GM13977 (cell line): Measurements from ENCODE around the gene EPHA1.

Source experiments
- DNase-seq: peaks from one replicate; pipeline ENCODE4 v3.0.0; 2012; ENCODE audit warnings: low spot score
- in situ Hi-C: fragments of 300-500 bp; cut with MboI; formaldehyde crosslinking; loops from one replicate; pipeline ENCODE4 v1.12.0; 2022; ENCODE audit warnings: low sequenced_read_pairs, low pct_unique_long_range_greater_than_20kb, mixed read lengths, inconsistent platforms; ENCODE audit not compliant: unreplicated experiment
- TF ChIP-seq, protein P1 (sequence below): IDR thresholded peaks from 2 replicates; pipeline ENCODE4 v1.5.1; 2012; ENCODE audit warnings: mild to moderate bottlenecking, control low read depth; ENCODE audit not compliant: insufficient read depth; ENCODE audit errors: extremely low read depth, missing control alignments

The EPHA1 gene

DNA sequence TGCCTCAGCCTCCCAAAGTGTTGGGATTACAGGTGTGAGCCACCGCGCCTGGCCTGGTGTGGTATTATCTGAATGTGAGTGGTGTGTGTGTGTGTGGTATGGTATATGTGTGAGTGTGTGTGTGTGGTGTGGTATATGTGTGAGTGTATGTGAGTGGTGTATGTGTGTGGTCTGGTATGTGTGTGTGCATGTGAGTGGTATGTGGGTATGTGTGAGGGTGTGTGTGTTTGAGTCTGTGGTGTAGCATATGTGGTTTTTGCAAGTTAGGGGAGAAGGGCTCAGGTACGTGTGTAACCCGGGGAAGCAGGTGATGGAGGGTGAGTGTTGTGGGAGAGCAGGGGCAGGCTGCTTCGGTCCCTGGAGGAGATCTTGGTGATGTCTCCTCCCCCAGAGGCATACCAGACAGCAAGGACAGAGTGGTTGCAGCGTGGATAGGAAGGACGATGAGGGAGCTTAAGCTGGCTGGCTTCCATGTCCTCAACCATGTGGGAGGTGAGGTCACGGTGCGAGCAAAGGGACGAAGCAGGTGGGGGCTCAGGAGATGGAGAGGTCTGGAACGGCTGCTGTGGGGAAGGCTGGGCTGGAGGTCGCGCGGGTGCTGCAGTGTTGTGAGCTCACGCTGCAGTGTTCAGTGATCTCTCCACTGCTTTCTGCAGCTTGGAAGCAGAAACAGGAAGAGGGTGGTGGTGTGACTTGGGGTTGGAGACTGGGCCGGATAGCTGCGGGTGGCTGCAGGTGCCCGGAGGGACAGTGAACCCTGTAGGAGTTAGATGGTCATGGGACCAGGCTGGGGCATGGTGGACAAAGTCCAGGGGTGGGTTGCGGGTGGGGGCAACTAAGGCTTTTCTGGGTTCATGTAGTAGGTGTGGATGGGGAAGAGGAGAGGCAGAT is 22.5 kb downstream of the EPHA1 start:
- TF ChIP-seq, protein P1, sequence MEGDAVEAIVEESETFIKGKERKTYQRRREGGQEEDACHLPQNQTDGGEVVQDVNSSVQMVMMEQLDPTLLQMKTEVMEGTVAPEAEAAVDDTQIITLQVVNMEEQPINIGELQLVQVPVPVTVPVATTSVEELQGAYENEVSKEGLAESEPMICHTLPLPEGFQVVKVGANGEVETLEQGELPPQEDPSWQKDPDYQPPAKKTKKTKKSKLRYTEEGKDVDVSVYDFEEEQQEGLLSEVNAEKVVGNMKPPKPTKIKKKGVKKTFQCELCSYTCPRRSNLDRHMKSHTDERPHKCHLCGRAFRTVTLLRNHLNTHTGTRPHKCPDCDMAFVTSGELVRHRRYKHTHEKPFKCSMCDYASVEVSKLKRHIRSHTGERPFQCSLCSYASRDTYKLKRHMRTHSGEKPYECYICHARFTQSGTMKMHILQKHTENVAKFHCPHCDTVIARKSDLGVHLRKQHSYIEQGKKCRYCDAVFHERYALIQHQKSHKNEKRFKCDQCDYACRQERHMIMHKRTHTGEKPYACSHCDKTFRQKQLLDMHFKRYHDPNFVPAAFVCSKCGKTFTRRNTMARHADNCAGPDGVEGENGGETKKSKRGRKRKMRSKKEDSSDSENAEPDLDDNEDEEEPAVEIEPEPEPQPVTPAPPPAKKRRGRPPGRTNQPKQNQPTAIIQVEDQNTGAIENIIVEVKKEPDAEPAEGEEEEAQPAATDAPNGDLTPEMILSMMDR, result no peak
- in situ Hi-C loops, result no loop called here
- DNase-seq, result no peak

DNA sequence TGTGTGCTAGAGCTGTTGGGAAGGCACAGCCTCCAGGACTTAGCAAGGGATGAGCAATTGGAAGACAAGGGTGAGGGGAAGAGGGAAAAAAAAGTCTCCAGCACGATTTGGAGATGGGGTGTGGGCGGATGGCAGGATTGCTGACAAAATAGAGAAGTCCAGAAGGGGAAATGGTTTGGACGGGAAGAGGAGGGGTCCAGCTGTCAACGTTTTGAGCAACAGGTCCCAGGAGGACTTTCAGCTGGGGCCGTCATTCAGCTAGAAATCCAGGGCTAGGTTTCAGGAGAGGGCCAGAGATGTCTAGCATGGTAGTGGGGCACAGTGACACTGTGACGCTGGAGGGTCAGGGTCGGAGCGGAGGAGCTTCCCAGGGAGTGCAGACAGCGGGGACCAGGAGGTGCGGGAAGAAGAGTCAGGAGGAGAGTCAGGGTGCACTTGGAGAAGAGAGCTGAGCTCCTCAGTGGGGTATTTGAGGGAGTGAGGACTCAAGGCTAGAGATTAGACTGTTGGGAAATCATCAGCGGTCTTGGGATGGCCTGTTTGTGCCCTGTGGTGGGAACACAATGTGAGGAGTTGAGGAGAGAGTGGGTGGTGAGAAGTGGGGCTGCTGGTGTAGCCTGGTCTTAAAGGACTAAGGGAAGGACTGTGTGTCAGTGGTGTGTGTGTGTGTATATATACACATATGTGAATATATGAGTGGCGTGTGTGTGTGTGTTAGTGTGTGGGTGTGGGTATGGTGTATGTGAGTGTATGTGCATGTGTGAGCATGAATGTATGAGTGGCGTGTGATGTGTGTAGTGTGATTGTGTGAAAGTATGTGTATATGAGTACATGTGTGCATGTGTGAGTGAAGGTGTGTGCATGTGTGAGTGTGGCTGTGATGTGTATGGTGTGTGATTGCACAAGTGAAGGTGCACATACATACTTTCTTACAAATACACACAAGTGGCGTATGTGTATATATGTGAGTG is 23.7 kb downstream of the EPHA1 start:
- in situ Hi-C loops, result no loop called here
- TF ChIP-seq, protein P1, result no peak

DNA sequence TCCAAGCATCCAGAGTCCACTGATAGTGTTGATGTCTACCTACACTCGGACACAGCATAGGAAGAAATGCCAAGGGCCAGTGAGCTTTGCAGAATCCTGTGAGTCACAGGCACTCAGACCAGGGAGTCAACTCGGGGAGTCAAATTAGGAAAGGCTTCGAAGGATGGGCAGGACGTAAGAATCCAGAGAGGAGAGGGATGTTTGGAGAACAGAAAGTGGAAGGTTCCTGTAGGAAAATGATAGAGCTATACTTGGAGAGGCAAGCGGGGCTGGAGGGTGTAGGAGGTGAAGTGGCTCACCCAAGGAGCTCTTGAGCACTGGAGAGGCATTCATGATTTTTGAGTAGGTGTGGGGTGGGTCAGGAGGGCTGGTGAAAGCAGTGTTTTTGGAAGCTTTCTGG is 24.5 kb downstream of the EPHA1 start:
- in situ Hi-C loops, result no loop called here
- TF ChIP-seq, protein P1, result no peak
- DNase-seq, result no peak

More for the DNA sequence above, 23.7 kb downstream of the EPHA1 start:
- DNase-seq, result no peak

DNA sequence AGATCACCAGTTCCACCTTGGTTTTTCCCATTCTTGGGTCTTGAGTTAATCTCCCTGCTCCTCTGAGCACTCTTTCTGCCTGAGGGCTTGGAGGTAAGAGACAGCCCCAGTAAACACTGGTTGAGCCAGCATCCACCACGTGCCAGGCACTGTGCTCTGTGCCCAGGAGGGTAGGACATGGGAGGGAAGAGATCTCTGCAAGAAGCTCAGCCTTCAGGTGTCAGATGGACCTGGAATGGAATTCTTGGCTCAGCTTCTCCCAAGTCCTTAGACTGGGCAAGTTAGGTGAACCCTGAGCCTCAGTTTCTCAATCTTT is 25.1 kb downstream of the EPHA1 start:
- DNase-seq, result no peak
- TF ChIP-seq, protein P1, result no peak
- in situ Hi-C loops, result no loop called here

DNA sequence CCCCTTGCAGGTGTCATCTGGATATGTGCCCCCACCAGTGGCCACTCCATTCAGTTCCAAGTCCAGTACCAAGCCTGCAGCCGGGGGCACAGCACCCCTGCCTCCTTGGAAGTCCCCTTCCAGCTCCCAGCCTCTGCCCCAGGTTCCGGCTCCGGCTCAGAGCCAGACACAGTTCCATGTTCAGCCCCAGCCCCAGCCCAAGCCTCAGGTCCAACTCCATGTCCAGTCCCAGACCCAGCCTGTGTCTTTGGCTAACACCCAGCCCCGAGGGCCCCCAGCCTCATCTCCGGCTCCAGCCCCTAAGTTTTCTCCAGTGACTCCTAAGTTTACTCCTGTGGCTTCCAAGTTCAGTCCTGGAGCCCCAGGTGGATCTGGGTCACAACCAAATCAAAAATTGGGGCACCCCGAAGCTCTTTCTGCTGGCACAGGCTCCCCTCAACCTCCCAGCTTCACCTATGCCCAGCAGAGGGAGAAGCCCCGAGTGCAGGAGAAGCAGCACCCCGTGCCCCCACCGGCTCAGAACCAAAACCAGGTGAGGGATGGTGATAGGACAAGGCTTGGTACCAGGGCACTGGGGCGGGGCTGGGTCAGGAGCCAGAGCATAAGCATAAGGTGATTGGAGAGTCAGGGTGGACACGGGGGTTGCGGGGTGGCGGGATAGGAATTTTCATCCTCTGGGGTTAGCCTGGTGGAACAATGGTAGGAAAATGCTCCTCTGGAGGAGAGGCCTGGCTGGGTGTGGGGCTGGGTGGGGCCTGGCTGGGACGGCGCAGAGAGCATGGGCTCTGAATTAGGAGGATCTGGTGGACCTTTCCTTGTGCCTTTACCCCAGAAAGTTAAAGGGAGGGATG is 25.6 kb downstream of the EPHA1 start:
- in situ Hi-C loops, result no loop called here
- TF ChIP-seq, protein P1, result no peak
- no peak for DNase-seq
